Spleen (tissue), 11 donors: ENCODE data around the gene INTS1. TPM values are rescaled to one million over a fixed set of nuclear protein-coding genes. Genes with fewer than 3 reads are reported as not detected.

Experiments
- DNase-seq: peaks from one replicate; pipeline ENCODE4 v3.0.0-alpha.2; 2020
- H3K27ac ChIP-seq, 8 donors: fragments of 200-600 bp; sonication (generic) in 7 of 8; 1 replicate in 4 of 8; 2 replicates in 4 of 8; pipeline versions ENCODE4 v1.5.0 to v1.8.0; 2016 to 2021; ENCODE audit warnings: inconsistent platforms in 4 of 8, mild to moderate bottlenecking in 4 of 8, moderate library complexity in 1 of 8
- H3K27me3 ChIP-seq, 7 donors: fragments of 200-600 bp; sonication (generic) in 6 of 7; replicated peaks in 1 of 7; 1 replicate in 4 of 7; 2 replicates in 3 of 7; pipeline versions ENCODE4 v1.5.0 to v1.8.0; 2016 to 2021; ENCODE audit warnings: inconsistent platforms in 3 of 7, mild to moderate bottlenecking in 1 of 7
- H3K36me3 ChIP-seq, 6 donors: fragments of 200-600 bp; sonication (generic) in 5 of 6; 1 replicate in 4 of 6; 2 replicates in 2 of 6; pipeline versions ENCODE4 v1.5.0 to v1.8.0; 2016 to 2021; ENCODE audit warnings: inconsistent platforms in 2 of 6
- H3K4me1 ChIP-seq, 6 donors: fragments of 200-600 bp; sonication (generic) in 5 of 6; 1 replicate in 3 of 6; 2 replicates in 3 of 6; pipeline versions ENCODE4 v1.5.0 to v1.8.0; 2016 to 2021; ENCODE audit warnings: inconsistent platforms in 3 of 6
- H3K4me3 ChIP-seq, 8 donors: fragments of 200-600 bp; sonication (generic) in 7 of 8; 1 replicate in 4 of 8; 2 replicates in 4 of 8; pipeline versions ENCODE4 v1.5.0 to v1.8.0; 2016 to 2021; ENCODE audit warnings: inconsistent platforms in 4 of 8, mild to moderate bottlenecking in 4 of 8, moderate library complexity in 2 of 8
- H3K9me3 ChIP-seq, 8 donors: fragments of 200-600 bp; sonication (generic) in 7 of 8; 1 replicate in 4 of 8; 2 replicates in 4 of 8; pipeline versions ENCODE4 v1.5.0 to v1.8.0; 2016 to 2021; ENCODE audit warnings: inconsistent platforms in 4 of 8
- POLR2A ChIP-seq, 3 donors: fragments of 450-650 bp; IDR thresholded peaks; one replicate each; pipeline ENCODE4 v1.5.1; 2017; ENCODE audit warnings: antibody characterized with exemption in 3 of 3, mild to moderate bottlenecking in 1 of 3
- POLR2AphosphoS5 ChIP-seq, 3 donors: sonication (generic); formaldehyde crosslinking; IDR thresholded peaks; one replicate each; pipeline ENCODE4 v1.5.1; 2017; ENCODE audit warnings: antibody characterized with exemption in 3 of 3
- WGBS, 5 donors: extraction: QIAGEN DNeasy Blood & Tissue Kit in 3 of 5; methylation state at CpG; one replicate each; pipeline versions ENCODE4 v1.1.5 to v1.1.7; 2013 to 2018; 5-methylcytosine and 5-hydroxymethylcytosine counted together
- intact Hi-C: fragments of 100-400 bp; cut with DNase I; formaldehyde crosslinking; loops from one replicate; pipeline ENCODE4 v1.15.0; 2023; ENCODE audit warnings: low total_unique reads
- polyA plus RNA-seq, 3 donors: library from polyadenylated mRNA; stranded (reverse); fragments of 200-250 nt; gene quantifications; one replicate each; pipeline ENCODE4 v1.2.1, GENCODE V29; 2013
- total RNA-seq, 7 donors: library from RNA; depleted of rRNA in 3 of 7; stranded (reverse); fragments of >200 nt in 3 of 7; fragmentation: NEBNext Ultra II Directional in 4 of 7; extraction: Animal tissue kit (Norgen Biotek cat#: 25700) in 4 of 7; gene quantifications; one replicate each; pipeline versions ENCODE4 v1.1.0 to v1.2.1, GENCODE V29; 2016 to 2021
- TF ChIP-seq, protein P1 (sequence below), 11 experiments: fragments of 200-600 bp in 7 of 11; fragments of 450-650 bp in 4 of 11; sonication (generic) in 4 of 11; IDR thresholded peaks in 8 of 11; conservative IDR thresholded peaks in 3 of 11; 1 replicate in 7 of 11; 2 replicates in 4 of 11; pipeline versions ENCODE4 v1.4.0 to v1.8.0; 2016 to 2021; ENCODE audit warnings: antibody characterized with exemption in 11 of 11, inconsistent platforms in 4 of 11, mild to moderate bottlenecking in 1 of 11
- donor health status: healthy with polysubstance abuse.
- donor health status: DM: no; HTN: no; CAD: no; lungs with moderate emphysema.
- donor health status: DM: no; HTN: no; CAD: no.
- donor health status: Bipolar disorder and iron deficiency.
- donor health status: healthy.
- donor health status: DM: no; HTN: no; CAD: no.
- donor health status: DM: yes; HTN: yes; CAD: no.

The INTS1 gene
- total and polyA plus RNA-seq, 10 donors, result 47.3 to 126 (median 79.7) TPM

DNA sequence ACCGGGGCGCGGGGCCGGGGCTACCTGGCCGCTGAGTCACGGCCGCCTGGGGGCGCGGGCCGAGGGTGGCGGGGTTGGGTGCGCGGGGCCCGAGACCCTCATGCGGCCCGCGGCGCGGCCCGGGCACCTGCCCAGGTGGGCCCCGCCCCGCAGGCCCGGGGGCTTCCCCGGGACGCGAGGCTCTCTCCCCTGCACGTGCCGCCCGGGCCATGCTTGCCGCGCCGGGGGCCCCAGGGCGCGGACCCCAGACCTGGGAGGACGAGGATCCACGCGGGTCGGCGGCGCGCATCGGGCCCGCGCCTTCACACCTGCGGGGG lies 26.7 kb upstream of the INTS1 start:
- H3K4me1 ChIP-seq, result peaks cover 10 to 57% (median 46%) of the 10 kb centered on the region in 6 donors
- 0 to 1% (median 0%) methylated on average over 2 to 45 of the region's 45 CpGs; no CpG with 5 or more reads in 1 of the 5 donors for WGBS, 5 donors
- no peaks in the 10 kb centered on the region for H3K9me3 ChIP-seq
- intact Hi-C loops, result no loop called here
- H3K4me3 ChIP-seq, result peak overlapping the region; percentile 45 to 85 (median 58)
- no peak for DNase-seq
- H3K36me3 ChIP-seq, result peaks cover 0 to 15% (median 4%) of the 10 kb centered on the region in 6 donors
- H3K27me3 ChIP-seq, result peaks cover 0 to 5% (median 0%) of the 10 kb centered on the region in 7 donors
- no peak for TF ChIP-seq POLR2AphosphoS5 (IDR thresholded peaks at IDR 0.05)
- TF ChIP-seq, protein P1, sequence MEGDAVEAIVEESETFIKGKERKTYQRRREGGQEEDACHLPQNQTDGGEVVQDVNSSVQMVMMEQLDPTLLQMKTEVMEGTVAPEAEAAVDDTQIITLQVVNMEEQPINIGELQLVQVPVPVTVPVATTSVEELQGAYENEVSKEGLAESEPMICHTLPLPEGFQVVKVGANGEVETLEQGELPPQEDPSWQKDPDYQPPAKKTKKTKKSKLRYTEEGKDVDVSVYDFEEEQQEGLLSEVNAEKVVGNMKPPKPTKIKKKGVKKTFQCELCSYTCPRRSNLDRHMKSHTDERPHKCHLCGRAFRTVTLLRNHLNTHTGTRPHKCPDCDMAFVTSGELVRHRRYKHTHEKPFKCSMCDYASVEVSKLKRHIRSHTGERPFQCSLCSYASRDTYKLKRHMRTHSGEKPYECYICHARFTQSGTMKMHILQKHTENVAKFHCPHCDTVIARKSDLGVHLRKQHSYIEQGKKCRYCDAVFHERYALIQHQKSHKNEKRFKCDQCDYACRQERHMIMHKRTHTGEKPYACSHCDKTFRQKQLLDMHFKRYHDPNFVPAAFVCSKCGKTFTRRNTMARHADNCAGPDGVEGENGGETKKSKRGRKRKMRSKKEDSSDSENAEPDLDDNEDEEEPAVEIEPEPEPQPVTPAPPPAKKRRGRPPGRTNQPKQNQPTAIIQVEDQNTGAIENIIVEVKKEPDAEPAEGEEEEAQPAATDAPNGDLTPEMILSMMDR (IDR thresholded peaks at IDR 0.05 in 8 of 11, conservative IDR thresholded peaks at IDR 0.05 in 3 of 11), result no peak
- TF ChIP-seq POLR2A (IDR thresholded peaks at IDR 0.05), result no peak
- peak overlapping the region; percentile 82 to 94 (median 89) for H3K27ac ChIP-seq

DNA sequence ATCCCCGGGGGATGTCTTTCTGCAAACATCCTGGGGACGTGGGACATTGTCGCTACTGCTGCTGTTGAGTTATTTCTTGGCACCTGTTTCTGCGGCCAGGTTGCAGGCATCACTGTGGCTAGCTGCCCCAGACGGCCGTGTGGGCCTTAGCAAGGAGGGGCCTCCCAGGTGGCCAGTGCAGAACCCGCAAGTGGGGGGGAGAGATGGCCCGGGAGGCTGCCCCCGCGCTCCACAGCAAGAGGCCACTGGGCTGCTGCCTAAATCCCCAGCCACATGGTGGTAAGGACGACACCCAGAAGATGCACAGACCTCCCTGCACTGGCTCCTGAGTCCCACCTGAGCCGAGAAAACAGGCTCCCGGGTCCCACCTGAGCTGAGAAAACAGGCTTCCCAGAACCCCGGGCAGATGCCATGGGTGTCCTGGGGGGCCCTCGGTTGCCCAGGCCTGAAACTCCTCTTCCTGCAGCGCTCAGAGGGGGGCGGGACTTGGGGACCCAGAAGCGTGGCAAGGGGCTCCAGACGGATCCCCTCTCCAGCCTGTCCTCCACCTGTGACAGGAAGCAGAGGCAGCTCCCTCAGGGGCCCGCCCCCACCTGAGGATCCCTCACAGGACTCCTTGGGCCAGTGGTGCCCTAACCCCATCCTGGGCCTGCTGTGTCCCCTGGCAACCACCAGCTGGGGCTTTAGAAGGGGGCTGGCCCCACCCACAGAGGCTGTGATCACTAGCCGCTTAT lies 25.4 kb upstream of the INTS1 start:
- Histone ChIP-seq H3K27me3 (peaks cover 0 to 5% (median 0%) of the 10 kb centered on the region in 7 donors), H3K9me3 (no peaks in the 10 kb centered on the region), H3K36me3 (peaks cover 0 to 2% (median under 1%) of the 10 kb centered on the region in 6 donors), H3K27ac (peak overlapping the region in 2 of 8 donors; percentile 90 to 94), H3K4me1 (peaks cover 10 to 44% (median 39%) of the 10 kb centered on the region in 6 donors), H3K4me3 (peak overlapping the region in 3 of 8 donors; percentile 52 to 85 (median 74))
- 67 to 79% (median 70%) methylated on average over 4 to 21 of the region's 21 CpGs for WGBS, 5 donors
- DNase-seq, result peak; percentile 86
- TF ChIP-seq, protein P1 (IDR thresholded peaks at IDR 0.05 in 8 of 11, conservative IDR thresholded peaks at IDR 0.05 in 3 of 11), result no peak
- no peak for TF ChIP-seq POLR2A (IDR thresholded peaks at IDR 0.05)
- no peak for TF ChIP-seq POLR2AphosphoS5 (IDR thresholded peaks at IDR 0.05)
- intact Hi-C loops, result no loop called here

DNA sequence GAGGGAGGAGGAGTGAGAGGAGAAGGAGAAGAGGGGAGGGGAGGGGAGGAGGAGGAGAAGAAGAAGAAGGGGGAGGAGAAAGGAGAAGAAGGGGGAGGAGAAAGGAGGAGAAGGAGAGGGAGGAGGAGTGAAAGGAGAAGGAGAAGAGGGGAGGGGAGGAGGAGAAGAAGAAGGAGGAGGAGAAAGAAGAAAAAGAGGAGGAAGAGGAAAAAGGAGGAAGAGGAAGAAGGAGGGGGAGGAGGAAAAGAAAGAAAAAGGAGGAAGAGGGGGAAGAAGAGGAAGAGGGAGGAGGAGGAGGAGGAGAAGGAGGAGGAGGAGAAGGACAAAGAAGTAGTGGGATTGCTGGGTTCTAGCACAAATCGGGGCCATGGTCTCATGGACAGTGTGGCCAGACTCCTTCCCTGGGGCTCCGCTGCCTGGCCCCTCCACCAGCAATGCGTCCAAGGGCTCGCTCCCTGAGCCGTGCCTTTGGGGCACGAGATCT lies 22.1 kb upstream of the INTS1 start:
- 61 to 80% (median 73%) methylated on average over 6 of the region's 6 CpGs for WGBS, 5 donors
- Histone ChIP-seq H3K36me3 (no peaks in the 10 kb centered on the region), H3K4me1 (peaks cover 0 to 11% (median 8%) of the 10 kb centered on the region in 6 donors), H3K4me3 (no peak overlapping the region), H3K27ac (no peak overlapping the region), H3K9me3 (no peaks in the 10 kb centered on the region), H3K27me3 (peaks cover 0 to 22% (median 0%) of the 10 kb centered on the region in 7 donors)
- intact Hi-C loops, result no loop called here
- DNase-seq, result no peak
- TF ChIP-seq POLR2A (IDR thresholded peaks at IDR 0.05) (no peak), POLR2AphosphoS5 (IDR thresholded peaks at IDR 0.05) (no peak)
- TF ChIP-seq, protein P1 (IDR thresholded peaks at IDR 0.05 in 8 of 11, conservative IDR thresholded peaks at IDR 0.05 in 3 of 11), result no peak

DNA sequence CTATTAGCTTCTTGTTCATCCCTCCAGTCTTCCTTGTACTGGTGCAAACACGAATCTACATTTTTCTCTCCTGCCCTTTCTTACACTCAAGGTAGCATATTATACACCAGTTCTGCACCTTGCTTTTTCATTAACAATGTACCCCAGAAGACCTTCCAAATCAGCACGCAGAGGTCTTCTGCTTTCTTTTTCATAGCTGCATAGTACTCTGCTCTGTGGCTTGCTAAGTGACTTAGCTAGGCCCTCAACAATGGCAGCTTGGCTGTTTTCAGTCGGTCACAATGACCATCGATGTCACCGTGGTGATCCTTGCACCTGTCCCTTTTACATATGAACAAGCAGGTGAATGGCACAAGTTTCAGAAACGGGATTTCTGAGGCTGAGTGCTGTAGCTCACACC lies 21.2 kb upstream of the INTS1 start:
- intact Hi-C loops, result no loop called here
- TF ChIP-seq, protein P1 (IDR thresholded peaks at IDR 0.05 in 8 of 11, conservative IDR thresholded peaks at IDR 0.05 in 3 of 11), result no peak
- TF ChIP-seq POLR2AphosphoS5 (IDR thresholded peaks at IDR 0.05) (no peak), POLR2A (IDR thresholded peaks at IDR 0.05) (no peak)
- 92 to 97% (median 94%) methylated on average over 6 of the region's 6 CpGs for WGBS, 5 donors

More for the DNA sequence above, 21.2 kb upstream of the INTS1 start:
- H3K4me1 ChIP-seq, result peaks cover 0 to 10% (median 7%) of the 10 kb centered on the region in 6 donors
- no peak for DNase-seq
- H3K27me3 ChIP-seq, result peaks cover 0 to 22% (median 0%) of the 10 kb centered on the region in 7 donors
- no peaks in the 10 kb centered on the region for H3K9me3 ChIP-seq
- H3K36me3 ChIP-seq, result no peaks in the 10 kb centered on the region
- no peak overlapping the region for H3K27ac ChIP-seq
- H3K4me3 ChIP-seq, result no peak overlapping the region
